Gastrocnemius medialis (tissue), 4 donors: ENCODE data around the gene GLRX2.

ENCODE experiments used
- CTCF ChIP-seq, 5 experiments: fragments of 450-650 bp in 3 of 5; fragments of 200-600 bp in 2 of 5; sonication (generic) in 2 of 5; IDR thresholded peaks in 4 of 5; conservative IDR thresholded peaks in 1 of 5; 1 replicate in 4 of 5; 2 replicates in 1 of 5; pipeline ENCODE4 v1.5.1; 2016 to 2019; ENCODE audit warnings: antibody characterized with exemption in 5 of 5, mild to moderate bottlenecking in 3 of 5, moderate library complexity in 3 of 5
- POLR2A ChIP-seq, 2 donors: fragments of 450-650 bp; IDR thresholded peaks; one replicate each; pipeline ENCODE4 v1.6.1; 2017; ENCODE audit warnings: antibody characterized with exemption in 2 of 2, mild to moderate bottlenecking in 2 of 2, moderate library complexity in 2 of 2

- no peak for TF ChIP-seq CTCF (IDR thresholded peaks at IDR 0.05 in 4 of 5, conservative IDR thresholded peaks at IDR 0.05 in 1 of 5)
- TF ChIP-seq POLR2A (IDR thresholded peaks at IDR 0.05): no peak
These were observed 17.3 kb downstream of the GLRX2 start for GRCh38 chr1:193087893-193088292.
